Measurements from ENCODE around the gene RALGDS.

The RALGDS gene

GRCh38 chr9:133050781-133051180, 70.3 kb downstream of the RALGDS start:
- no peak for DNase-seq

DNA sequence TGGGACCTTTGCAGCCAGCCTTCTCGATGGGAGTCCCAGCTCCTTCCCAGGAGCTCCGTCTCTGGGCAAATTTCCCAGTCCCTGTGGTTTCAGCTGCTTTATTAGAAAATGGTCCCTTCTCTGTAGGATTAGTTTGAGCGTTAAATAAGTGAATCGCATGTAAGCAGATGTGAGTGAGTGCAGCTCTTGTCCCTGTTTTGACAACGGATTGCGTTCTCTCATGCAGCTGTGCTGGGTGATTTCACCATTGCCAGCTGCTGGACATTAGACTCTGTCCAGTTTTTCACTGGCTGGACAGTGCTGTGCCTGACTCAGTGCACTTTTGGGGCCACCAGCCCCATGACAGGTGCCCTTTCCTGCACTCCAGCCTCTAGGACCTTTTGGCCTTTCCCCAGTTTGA, 70.9 kb downstream of the RALGDS start:
- DNase-seq = no peak

DNA sequence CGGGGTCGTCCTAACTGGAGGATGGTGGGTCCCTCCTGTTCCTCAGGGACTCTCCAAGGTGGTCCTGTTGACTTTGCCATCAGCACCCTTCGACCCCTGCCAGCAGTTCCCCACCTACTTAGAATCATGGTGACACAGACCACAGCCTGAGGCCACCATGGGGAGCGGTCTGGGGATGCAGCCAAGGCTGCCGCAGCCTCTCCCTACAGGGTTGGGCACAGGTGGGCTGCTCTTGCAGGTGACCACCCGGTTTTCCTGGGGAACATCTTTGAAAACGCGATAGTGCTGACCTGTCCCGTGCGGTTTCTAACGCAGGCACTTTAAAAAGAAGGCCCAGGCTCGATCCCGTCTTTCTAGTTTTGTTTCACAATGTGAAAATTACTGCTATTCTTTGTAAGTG, 72.0 kb downstream of the RALGDS start:
- no peak for DNase-seq

DNA sequence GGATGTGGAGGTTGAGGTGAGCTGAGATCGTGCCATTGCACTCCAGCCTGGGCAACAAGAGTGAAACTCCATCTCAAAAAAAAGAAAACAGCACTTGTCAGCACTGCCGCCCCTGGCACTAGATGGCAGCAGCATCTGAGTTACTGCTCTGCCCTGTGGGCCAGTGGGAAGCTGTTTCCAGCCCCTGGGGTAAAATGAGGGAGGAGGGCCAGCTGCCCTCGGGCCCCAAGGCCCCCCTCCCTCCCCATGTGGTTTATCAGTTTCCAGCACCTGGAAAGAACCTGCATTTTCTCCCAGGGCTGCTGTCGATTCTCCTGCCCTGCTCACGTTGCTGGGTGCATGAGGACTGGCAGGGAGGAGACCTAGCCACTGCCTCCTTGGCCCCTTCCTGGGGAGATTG, 72.4 kb downstream of the RALGDS start:
- DNase-seq = peak in 1 of 5 experiments; percentile 72

Measured in T-helper 2 cell (primary cell).